ENCODE data around the gene MIER3. TPM values are rescaled to one million over a fixed set of nuclear protein-coding genes. Genes with fewer than 3 reads are reported as not detected.

Gene MIER3
- total RNA-seq, 1 experiment from 2014 or later, result 44.8 TPM

GRCh38 chr5:56988490-56988889 is 36.6 kb upstream of the MIER3 start:
- Mint-ChIP-seq H3K4me1 (no peaks in the 10 kb centered on the region), H3K4me3 (no peak overlapping the region), H3K27ac (no peak overlapping the region), H3K27me3 (ENCODE audit: low read depth) (no peaks in the 10 kb centered on the region), H3K9me3 (no peaks in the 10 kb centered on the region), H3K36me3 (ENCODE audit: insufficient read depth in 1 of 3, low read depth in 3 of 3) (no peaks in the 10 kb centered on the region)
- Histone ChIP-seq H2AK5ac (ENCODE audit: insufficient read length, low read length) (no peak overlapping the region), H3K14ac (ENCODE audit: insufficient read depth, low read length) (no peak overlapping the region), H2BK15ac (ENCODE audit: low read depth, low read length) (no peak overlapping the region), H4K20me1 (ENCODE audit: control insufficient read depth, insufficient read depth, insufficient read length) (no peaks in the 10 kb centered on the region), H2AFZ (ENCODE audit: low read length) (no peak overlapping the region), H3K23me2 (ENCODE audit: insufficient read length, low read depth, low read length, poor library complexity, severe bottlenecking) (no peaks in the 10 kb centered on the region), H3K4me2 (ENCODE audit: insufficient read depth, insufficient read length, low read length) (no peak overlapping the region), H3K23ac (ENCODE audit: insufficient read length, low read depth, low read length) (no peak overlapping the region), H3K56ac (ENCODE audit: insufficient read length, low read depth, low read length) (no peak overlapping the region), H3K27ac (ENCODE audit: insufficient read length, low read depth, low read length) (no peak overlapping the region), H3K79me1 (ENCODE audit: insufficient read depth, low read depth, low read length, poor library complexity, severe bottlenecking) (no peaks in the 10 kb centered on the region), H2BK120ac (ENCODE audit: low read depth, low read length, poor library complexity, severe bottlenecking) (no peak overlapping the region), H3K79me2 (ENCODE audit: insufficient read depth, low read length) (no peaks in the 10 kb centered on the region), H2BK20ac (ENCODE audit: low read depth, low read length, poor library complexity, severe bottlenecking) (no peak overlapping the region), H4K8ac (replicated peaks; ENCODE audit: insufficient read length, low read depth, low read length) (no peak overlapping the region), H3K27me3 (ENCODE audit: insufficient read depth, low read length) (no peaks in the 10 kb centered on the region), H3K4me1 (ENCODE audit: insufficient read depth, low read length) (no peaks in the 10 kb centered on the region), H2BK5ac (ENCODE audit: insufficient read length, low read length) (no peak overlapping the region), H4K91ac (ENCODE audit: insufficient read length, low read depth, low read length) (no peak overlapping the region), H3K4ac (ENCODE audit: low read depth, low read length) (no peak overlapping the region), H3K18ac (ENCODE audit: insufficient read length, low read depth, low read length) (no peak overlapping the region), H4K5ac (ENCODE audit: insufficient read length, low read depth, low read length) (no peak overlapping the region), H2BK12ac (ENCODE audit: insufficient read length, low read depth, low read length) (no peak overlapping the region), H3T11ph (ENCODE audit: low read length) (no peak overlapping the region), H3K9ac (ENCODE audit: extremely low read depth, insufficient read length, low read length) (no peak overlapping the region), H3K9me3 (ENCODE audit: control insufficient read depth, low read depth, low read length) (no peaks in the 10 kb centered on the region)
- no peak for DNase-seq
- WGBS (ENCODE audit: extremely low coverage, insufficient read length, low lambda C conversion rate), result no CpG with 5 or more reads among the region's 4 CpGs
- TF ChIP-seq, protein P1, sequence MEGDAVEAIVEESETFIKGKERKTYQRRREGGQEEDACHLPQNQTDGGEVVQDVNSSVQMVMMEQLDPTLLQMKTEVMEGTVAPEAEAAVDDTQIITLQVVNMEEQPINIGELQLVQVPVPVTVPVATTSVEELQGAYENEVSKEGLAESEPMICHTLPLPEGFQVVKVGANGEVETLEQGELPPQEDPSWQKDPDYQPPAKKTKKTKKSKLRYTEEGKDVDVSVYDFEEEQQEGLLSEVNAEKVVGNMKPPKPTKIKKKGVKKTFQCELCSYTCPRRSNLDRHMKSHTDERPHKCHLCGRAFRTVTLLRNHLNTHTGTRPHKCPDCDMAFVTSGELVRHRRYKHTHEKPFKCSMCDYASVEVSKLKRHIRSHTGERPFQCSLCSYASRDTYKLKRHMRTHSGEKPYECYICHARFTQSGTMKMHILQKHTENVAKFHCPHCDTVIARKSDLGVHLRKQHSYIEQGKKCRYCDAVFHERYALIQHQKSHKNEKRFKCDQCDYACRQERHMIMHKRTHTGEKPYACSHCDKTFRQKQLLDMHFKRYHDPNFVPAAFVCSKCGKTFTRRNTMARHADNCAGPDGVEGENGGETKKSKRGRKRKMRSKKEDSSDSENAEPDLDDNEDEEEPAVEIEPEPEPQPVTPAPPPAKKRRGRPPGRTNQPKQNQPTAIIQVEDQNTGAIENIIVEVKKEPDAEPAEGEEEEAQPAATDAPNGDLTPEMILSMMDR (conservative IDR thresholded peaks at IDR 0.05), result no peak

Measured in H9 (cell line).